Heart left ventricle (tissue), 16 donors: ENCODE data around the gene BMPR1A. TPM values are rescaled to one million over a fixed set of nuclear protein-coding genes. Genes with fewer than 3 reads are reported as not detected.

Experiments used
- ATAC-seq, 4 donors: fragments of 200-7000 bp; cut with Tn5 transposase; one replicate each; pipeline ENCODE4 v1.9.1; 2020 to 2022; ENCODE audit warnings: moderate library complexity in 4 of 4, mild to moderate bottlenecking in 3 of 4, moderate number of reproducible peaks in 1 of 4
- DNase-seq, 5 donors: peaks; one replicate each; pipeline ENCODE4 v3.0.0-alpha.2; 2020
- H3K27ac ChIP-seq, 12 donors: fragments of 200-600 bp; sonication (generic) in 4 of 12; one replicate each; pipeline versions ENCODE4 v1.5.0 to v1.8.0; 2016 to 2022; ENCODE audit warnings: mild to moderate bottlenecking in 2 of 12
- H3K27me3 ChIP-seq, 9 donors: fragments of 200-600 bp; sonication (generic) in 2 of 9; one replicate each; pipeline versions ENCODE4 v1.5.1 to v1.8.0; 2016 to 2022; ENCODE audit warnings: mild to moderate bottlenecking in 3 of 9
- H3K36me3 ChIP-seq, 9 donors: fragments of 200-600 bp; sonication (generic) in 2 of 9; one replicate each; pipeline versions ENCODE4 v1.5.0 to v1.8.0; 2018 to 2022; ENCODE audit warnings: mild to moderate bottlenecking in 2 of 9
- H3K4me1 ChIP-seq, 12 donors: fragments of 200-600 bp; sonication (generic) in 4 of 12; one replicate each; pipeline versions ENCODE4 v1.5.0 to v1.8.0; 2016 to 2022; ENCODE audit warnings: mild to moderate bottlenecking in 3 of 12
- H3K4me3 ChIP-seq, 12 donors: fragments of 200-600 bp; sonication (generic) in 4 of 12; one replicate each; pipeline versions ENCODE4 v1.5.0 to v1.8.0; 2017 to 2022; ENCODE audit warnings: mild to moderate bottlenecking in 9 of 12, moderate library complexity in 4 of 12
- H3K9me3 ChIP-seq, 12 donors: fragments of 200-600 bp; sonication (generic) in 4 of 12; one replicate each; pipeline versions ENCODE4 v1.5.0 to v1.8.0; 2016 to 2022; ENCODE audit warnings: mild to moderate bottlenecking in 1 of 12
- POLR2A ChIP-seq, 2 donors: fragments of 450-650 bp; IDR thresholded peaks; one replicate each; pipeline ENCODE4 v1.6.1; 2017; ENCODE audit warnings: antibody characterized with exemption in 2 of 2, mild to moderate bottlenecking in 2 of 2, moderate library complexity in 2 of 2
- WGBS, 4 donors: extraction: QIAGEN DNeasy Blood & Tissue Kit in 2 of 4; methylation state at CpG; one replicate each; pipeline versions ENCODE4 v1.1.5 to v1.1.7; 2013 to 2018; 5-methylcytosine and 5-hydroxymethylcytosine counted together
- intact Hi-C, 10 donors: fragments of 100-400 bp; cut with DNase I; formaldehyde crosslinking; loops; one replicate each; pipeline versions ENCODE4 v1.11.1 to v1.14.2; 2022
- polyA plus RNA-seq, 2 donors: library from polyadenylated mRNA; stranded (reverse); fragments of 200-250 nt; gene quantifications; one replicate each; pipeline ENCODE4 v1.2.3, GENCODE V29; 2013
- total RNA-seq, 9 donors: library from RNA; depleted of rRNA in 2 of 9; stranded (reverse); fragments of >200 nt in 2 of 9; fragmentation: NEBNext Ultra II Directional in 3 of 9; extraction: Animal tissue kit (Norgen Biotek cat#: 25700) in 3 of 9; gene quantifications; one replicate each; pipeline versions ENCODE4 v1.1.0 to v1.2.4, GENCODE V29; 2016 to 2023
- TF ChIP-seq, protein P1 (sequence below), 12 donors: fragments of 200-600 bp; sonication (generic) in 4 of 12; IDR thresholded peaks; one replicate each; pipeline versions ENCODE4 v1.5.0 to v1.8.0; 2018 to 2022; ENCODE audit warnings: antibody characterized with exemption in 12 of 12, mild to moderate bottlenecking in 5 of 12
- donor health status: ischemic (EF 13 %, LVEDD 7.1; RV severe dilation, severe dysfunction).
- donor health status: healthy with polysubstance abuse.
- donor health status: DM: no; HTN: yes; CAD: no.
- donor health status: DM: no; HTN: no; CAD: no.
- donor health status: ischemic (EF 25% LVEDD 6.9; RV normal size, moderate dysfunction).
- donor health status: ischemic (EF 25% LVEDD 5.7; RV mildly dilated, moderate dysfunction).
- donor health status: healthy.
- donor health status: DM: yes; HTN: yes; CAD: no.
- donor health status: ischemic (EF 35%, LVEDD 5.7; RV mildly dilated, moderate dysfunction).
- donor health status: nonischemic (EF 11% LVEDD 7.7; RV severe dilation, severe dysfunction).
- donor health status: DM: yes; HTN: yes; CAD: no.
- donor health status: PGD.
- donor health status: ischemic (EF 29% LVEDD 5.4; RV normal size, mild dysfunction).
- donor health status: nonischemic (EF 23%, LVEDD 6.1; RV moderate dilation, normal function).

Gene BMPR1A
- total and polyA plus RNA-seq, 11 donors: 6.3 to 72.0 (median 40.1) TPM

DNA sequence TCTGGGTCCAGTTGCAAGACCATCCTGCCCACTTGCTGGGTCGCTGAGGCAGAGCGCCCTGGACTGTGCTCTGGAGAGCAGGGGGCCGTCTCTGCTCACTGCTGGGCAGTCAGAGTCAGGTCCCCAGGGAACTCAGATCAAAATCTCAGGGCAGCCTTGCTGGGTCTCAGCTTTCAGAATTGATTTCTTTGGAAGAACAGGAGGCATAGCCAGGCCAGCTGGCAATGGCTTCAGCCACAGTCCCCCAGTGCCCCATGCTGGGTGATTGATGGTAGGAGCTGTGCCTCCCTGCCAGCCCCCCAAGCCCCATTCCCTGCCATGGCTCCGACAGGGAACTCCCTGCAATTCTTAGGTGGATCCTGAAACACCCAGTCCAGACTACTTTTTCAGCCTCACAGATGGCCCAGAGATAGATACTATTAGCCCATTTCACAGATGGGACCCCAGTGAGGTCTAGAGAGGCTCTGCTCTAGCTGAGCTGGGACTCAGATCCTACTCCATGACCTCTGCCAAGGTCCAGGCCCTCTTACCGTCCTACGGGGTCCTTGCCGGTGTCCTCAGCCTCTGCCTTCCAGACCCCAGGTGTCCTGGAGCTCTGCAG lies 200.5 kb downstream of the BMPR1A start:
- Histone ChIP-seq H3K4me1 (peaks cover 6 to 75% (median 52%) of the 10 kb centered on the region in 12 donors), H3K4me3 (peak overlapping the region; percentile 9 to 66 (median 57)), H3K27me3 (no peaks in the 10 kb centered on the region), H3K36me3 (no peaks in the 10 kb centered on the region), H3K9me3 (peaks cover 0 to 16% (median 1%) of the 10 kb centered on the region in 12 donors), H3K27ac (peak overlapping the region; percentile 79 to 98 (median 90))
- WGBS, 4 donors: 46 to 71% (median 57%) methylated on average over 6 to 7 of the region's 7 CpGs
- ATAC-seq (no peak), DNase-seq (peak in 3 of 5 donors; percentile 21 to 40 (median 24))
- TF ChIP-seq, protein P1, sequence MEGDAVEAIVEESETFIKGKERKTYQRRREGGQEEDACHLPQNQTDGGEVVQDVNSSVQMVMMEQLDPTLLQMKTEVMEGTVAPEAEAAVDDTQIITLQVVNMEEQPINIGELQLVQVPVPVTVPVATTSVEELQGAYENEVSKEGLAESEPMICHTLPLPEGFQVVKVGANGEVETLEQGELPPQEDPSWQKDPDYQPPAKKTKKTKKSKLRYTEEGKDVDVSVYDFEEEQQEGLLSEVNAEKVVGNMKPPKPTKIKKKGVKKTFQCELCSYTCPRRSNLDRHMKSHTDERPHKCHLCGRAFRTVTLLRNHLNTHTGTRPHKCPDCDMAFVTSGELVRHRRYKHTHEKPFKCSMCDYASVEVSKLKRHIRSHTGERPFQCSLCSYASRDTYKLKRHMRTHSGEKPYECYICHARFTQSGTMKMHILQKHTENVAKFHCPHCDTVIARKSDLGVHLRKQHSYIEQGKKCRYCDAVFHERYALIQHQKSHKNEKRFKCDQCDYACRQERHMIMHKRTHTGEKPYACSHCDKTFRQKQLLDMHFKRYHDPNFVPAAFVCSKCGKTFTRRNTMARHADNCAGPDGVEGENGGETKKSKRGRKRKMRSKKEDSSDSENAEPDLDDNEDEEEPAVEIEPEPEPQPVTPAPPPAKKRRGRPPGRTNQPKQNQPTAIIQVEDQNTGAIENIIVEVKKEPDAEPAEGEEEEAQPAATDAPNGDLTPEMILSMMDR (IDR thresholded peaks at IDR 0.05): no peak
- TF ChIP-seq POLR2A (IDR thresholded peaks at IDR 0.05): no peak
- intact Hi-C loops: no loop called here

DNA sequence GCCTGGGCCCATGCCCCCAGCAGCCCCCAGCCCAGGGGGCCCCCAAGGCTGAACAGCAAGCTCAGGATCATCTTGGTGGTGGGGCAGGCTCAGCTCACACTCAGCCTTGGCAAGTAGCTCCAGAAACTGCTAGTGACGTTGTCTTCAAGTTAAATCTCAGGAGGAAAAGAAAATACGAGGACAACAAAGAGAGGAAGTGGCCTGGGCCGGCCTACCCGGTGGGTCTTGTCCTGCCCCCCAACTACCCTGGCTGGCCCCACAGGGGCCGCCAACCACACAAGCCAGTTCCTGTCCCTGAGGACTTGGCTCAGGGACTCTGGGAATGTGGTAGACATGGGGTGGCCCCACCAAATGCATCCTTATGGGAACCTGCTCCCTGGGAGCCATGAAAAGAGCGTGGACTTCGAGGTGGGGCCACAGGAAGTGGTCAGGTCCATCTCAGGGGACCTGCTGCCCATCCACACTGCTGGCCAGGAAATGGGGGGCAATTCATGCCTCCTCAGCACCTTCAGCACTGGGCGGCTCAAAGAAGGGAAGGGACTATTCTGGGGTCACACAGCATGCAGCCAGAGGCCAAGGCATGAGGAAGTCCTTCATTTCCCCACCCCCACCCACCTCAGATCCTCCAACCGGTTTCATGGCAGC lies 201.2 kb downstream of the BMPR1A start, which contains the start of gene MMRN2:
Gene MMRN2 (minus strand): TSS at position 145 of the 645 bp plus-strand sequence. CDS start 74 bp downstream, at position 71.
- peak within 1 kb of the TSS; percentile 9 to 66 (median 57) for H3K4me3 ChIP-seq
- peaks cover 6 to 69% (median 52%) of the 10 kb centered on the region in 12 donors for H3K4me1 ChIP-seq
- 44 to 75% (median 54%) methylated on average over 6 to 9 of the region's 9 CpGs for WGBS, 4 donors
- intact Hi-C loops: no loop called here
- ATAC-seq: peak in 3 of 4 donors; percentile 2 to 36 (median 12)
- no peaks in the 10 kb centered on the region for H3K36me3 ChIP-seq
- peak; percentile 58 to 76 (median 67) for DNase-seq
- peak within 1 kb of the TSS; percentile 79 to 98 (median 90) for H3K27ac ChIP-seq
- TF ChIP-seq, protein P1 (IDR thresholded peaks at IDR 0.05): no peak
- TF ChIP-seq POLR2A (IDR thresholded peaks at IDR 0.05): peak in 1 of 2 donors; percentile 41
- H3K9me3 ChIP-seq: peaks cover 0 to 9% (median 0%) of the 10 kb centered on the region in 12 donors
- H3K27me3 ChIP-seq: no peaks in the 10 kb centered on the region

DNA sequence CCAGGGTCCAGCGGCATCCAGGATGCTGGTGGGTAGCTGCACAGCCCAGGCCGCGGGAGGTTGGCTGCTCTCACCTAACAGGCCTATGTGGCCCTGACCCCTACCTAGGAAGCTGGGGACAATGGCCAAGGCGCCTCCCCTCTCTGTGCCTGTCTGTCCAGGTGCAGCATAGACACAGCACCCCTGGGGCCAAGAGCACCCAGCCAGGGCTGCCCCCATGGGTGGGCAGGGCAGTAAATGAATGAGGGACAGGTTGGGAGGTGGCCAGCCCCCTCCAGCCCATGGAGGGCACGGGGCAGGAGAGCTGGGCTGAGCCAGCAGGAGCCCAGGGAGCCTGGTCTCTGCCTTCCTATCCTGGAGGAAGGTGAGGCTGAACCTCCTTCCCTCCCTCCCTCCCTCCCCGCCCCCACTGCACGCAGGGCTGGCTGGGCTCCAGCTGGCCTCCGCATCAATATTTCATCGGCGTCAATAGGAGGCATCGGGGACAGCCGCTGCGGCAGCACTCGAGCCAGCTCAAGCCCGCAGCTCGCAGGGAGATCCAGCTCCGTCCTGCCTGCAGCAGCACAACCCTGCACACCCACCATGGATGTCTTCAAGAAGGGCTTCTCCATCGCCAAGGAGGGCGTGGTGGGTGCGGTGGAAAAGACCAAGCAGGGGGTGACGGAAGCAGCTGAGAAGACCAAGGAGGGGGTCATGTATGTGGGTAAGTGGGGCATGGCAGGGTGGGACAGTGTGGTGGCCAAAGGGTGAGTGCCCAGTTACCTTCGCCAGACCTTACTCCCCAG lies 201.9 kb downstream of the BMPR1A start, which contains the start of gene SNCG:
Gene SNCG (plus strand): TSS at position 484 of the 785 bp plus-strand sequence. CDS start 99 bp downstream, at position 583.
- H3K4me1 ChIP-seq: peaks cover 6 to 63% (median 50%) of the 10 kb centered on the region in 12 donors
- no peaks in the 10 kb centered on the region for H3K27me3 ChIP-seq
- intact Hi-C loops: no loop called here
- H3K9me3 ChIP-seq: peaks cover 0 to 2% (median 0%) of the 10 kb centered on the region in 12 donors
- no peak for TF ChIP-seq POLR2A (IDR thresholded peaks at IDR 0.05)
- TF ChIP-seq, protein P1 (IDR thresholded peaks at IDR 0.05): no peak
- H3K27ac ChIP-seq: peak within 1 kb of the TSS; percentile 79 to 98 (median 90)
- WGBS, 4 donors: 33 to 44% (median 36%) methylated on average over 10 to 22 of the region's 22 CpGs
- ATAC-seq: peak in 1 of 4 donors; percentile 3
- DNase-seq: peak in 4 of 5 donors; percentile 40 to 75 (median 62)
- H3K4me3 ChIP-seq: peak within 1 kb of the TSS in 11 of 12 donors; percentile 42 to 66 (median 58)
- H3K36me3 ChIP-seq: no peaks in the 10 kb centered on the region
